ENCODE data around the gene GGTA1. TPM values are rescaled to one million over a fixed set of nuclear protein-coding genes. Genes with fewer than 3 reads are reported as not detected.
A peak's percentile ranks its signal among the peaks of the same experiment; 100 is the strongest.

Gene GGTA1
- total RNA-seq, 1 experiment from 2014 or later = not detected

DNA sequence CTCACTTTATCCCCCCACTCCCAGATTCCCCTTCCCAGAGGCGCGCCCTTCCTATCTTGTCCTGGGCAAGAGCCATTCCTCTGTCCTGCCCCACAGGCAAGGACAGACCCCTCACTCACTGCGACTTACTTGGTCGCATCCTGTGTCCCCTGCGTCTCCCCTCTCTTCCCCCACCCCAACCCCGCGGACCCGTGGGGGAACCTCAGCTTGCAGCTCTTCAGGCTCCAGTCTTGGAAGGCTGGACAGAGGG lies 542 bp downstream of the GGTA1 start:
- DNase-seq (ENCODE audit: low read depth) = no peak

DNA sequence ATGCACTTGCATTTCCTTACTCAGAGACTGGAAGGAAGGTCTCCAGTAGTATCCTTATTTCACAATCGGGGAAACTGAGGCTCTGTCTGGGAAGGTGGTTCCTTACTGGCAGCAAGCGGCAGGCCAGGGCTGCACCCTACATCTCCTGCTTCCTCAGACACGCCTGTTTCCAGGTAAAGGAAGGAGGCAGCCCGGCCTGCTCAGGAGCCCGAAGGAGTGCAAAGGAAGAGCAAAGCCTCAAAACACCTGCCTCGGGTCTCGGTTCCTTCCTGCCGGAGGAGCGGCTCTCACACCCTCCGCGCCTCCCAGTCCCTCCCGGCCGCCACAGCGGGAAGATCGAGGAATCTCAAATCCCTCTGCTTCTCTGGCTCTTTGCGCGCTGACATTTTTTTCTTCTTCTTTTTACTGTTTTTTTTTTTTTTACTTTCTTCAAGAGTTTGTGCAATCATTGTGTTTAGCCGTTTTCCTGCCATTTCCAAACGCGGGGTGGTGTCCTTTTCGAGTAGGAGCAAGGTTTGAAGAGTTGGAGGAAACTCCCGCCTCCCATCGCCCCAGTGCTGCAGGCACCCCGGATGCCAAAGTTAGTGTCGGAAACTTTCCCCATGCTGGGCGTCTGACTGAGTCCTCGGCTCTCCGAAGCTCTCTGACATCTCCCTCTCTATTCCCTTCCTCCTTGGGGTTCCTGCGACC lies 1.0 kb downstream of the GGTA1 start:
- DNase-seq (ENCODE audit: low read depth) = peak; percentile 34

DNA sequence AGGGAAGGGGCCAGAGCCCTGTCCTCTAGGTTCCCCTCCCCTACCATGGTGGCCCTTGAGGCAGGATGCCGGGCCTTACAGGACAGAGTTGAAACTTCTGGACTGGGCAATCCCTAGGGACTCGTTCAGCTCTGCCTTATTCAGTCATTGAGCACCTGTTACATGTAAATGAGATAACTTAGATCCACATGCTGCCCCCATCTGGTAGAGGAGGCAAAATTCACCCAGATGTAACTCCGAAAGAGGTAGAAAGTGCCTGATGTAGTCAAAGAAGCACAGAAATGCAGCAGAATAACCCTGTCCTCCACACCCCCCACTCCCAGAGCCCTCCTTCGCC lies 1.5 kb downstream of the GGTA1 start:
- DNase-seq (ENCODE audit: low read depth) = peak; percentile 77

DNA sequence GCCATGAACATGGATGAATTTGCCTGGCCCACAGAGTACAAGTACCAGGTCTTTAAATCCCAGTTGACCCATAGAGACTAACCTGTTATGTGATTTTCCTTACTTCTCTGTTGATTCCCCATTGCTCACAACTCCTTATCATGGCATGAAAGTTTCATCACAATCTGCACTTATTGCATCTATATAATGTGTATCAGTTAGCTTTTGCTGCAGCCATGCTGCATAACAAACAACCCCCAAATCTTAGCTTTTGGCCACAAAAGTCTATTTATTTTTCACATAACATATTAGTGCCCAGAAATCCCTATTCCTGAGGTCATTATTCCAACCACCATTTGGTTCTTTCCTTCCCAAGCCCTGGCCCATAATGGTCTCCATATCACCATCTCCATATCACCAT lies 3.7 kb downstream of the GGTA1 start:
- DNase-seq (ENCODE audit: low read depth) = no peak

DNA sequence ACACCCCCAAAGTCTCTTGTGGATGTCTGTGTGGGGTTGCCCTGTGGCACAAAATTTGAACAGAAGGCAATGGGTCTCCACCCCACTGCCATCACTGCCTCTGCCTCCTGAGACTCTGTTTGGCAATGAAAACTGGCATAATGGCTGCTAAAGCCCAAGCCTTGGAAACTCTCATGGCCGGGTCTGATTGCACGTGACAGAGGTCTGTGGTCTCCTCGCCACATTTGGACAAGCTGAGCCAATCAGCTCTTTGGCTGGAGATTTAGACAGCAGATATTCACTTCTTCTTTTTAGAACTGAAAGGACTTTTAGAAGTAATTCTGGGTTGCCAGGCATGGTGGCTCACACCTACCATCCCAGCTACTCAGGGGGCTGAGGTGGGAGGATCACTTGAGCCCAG lies 5.5 kb downstream of the GGTA1 start:
- no peak for DNase-seq (ENCODE audit: low read depth)

DNA sequence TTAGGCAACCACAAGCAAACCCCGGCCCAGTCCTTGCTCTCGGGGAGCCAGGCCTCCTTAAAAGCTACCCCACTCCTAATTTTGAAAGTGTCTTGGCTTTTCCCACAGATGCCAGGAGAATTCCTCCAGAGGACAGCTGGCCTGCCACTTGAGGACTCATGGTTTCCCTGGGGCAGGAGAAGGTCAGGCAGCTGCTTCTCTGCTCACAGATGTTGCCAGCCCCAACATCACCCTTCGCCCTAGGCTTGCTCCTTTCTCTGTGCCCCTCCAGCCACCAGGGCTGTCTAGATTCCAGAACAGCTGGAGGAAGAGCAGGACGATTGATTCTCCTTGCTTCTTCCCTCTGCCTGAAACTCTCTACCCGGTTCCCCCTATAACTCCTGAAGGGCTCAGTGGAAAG lies 8.5 kb downstream of the GGTA1 start:
- no peak for DNase-seq (ENCODE audit: low read depth)

DNA sequence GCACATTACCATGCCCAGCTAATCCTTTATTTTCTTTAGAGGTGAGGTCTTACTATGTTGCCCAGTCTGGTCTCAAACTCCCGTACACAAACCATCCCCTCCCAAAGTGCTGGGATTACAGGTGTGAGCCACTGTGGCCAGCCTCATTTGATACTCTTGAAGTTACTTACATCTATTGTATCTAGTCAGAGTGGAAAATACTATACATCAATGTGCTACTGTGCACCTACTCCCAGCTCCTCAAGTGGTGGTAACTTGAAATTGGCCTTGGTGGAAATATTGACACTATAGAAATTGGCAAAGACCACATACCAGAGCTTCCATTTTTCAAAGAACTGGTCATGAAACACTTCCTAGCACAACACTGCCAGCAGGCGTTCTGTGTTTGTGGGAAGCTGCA lies 10.3 kb downstream of the GGTA1 start:
- DNase-seq (ENCODE audit: low read depth) = no peak

DNA sequence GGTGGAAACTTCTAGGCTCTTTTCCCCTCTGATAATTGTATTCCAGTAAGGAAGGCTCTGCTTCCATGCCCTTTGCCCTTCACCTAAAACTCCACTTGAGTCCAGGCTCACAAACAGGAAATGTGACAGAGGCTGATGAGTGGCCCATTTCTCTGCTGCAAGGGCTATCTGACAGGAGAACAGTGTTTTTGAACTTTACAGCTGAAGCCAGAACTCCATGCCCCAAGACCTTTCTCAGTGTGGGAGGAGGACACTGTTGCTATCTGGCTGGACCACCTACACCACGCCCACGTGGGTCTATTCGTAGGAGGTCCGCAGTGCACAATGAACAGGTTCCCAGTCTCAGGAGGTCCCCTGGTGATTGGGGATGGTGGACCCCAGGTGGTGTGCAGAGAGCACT lies 13.6 kb downstream of the GGTA1 start:
- DNase-seq (ENCODE audit: low read depth) = no peak

DNA sequence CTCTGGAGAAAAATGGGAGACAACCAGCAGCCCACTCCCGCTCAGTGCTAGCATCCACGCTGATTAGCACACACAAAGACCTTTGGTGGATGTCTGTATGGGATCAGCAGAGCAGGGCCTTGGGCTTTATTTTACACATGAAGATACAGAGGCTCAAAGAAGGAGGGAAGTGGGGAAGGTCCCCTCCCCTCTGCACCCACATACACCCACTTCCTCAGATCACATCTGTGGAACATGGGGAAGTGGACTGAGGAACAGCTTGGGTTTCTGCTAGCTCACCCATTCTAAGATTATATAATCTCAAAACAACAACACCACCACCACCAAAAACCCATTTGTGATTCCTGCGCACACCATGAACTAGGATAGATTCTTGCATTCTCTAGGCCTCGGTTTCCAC lies 14.0 kb downstream of the GGTA1 start:
- no peak for DNase-seq (ENCODE audit: low read depth)

DNA sequence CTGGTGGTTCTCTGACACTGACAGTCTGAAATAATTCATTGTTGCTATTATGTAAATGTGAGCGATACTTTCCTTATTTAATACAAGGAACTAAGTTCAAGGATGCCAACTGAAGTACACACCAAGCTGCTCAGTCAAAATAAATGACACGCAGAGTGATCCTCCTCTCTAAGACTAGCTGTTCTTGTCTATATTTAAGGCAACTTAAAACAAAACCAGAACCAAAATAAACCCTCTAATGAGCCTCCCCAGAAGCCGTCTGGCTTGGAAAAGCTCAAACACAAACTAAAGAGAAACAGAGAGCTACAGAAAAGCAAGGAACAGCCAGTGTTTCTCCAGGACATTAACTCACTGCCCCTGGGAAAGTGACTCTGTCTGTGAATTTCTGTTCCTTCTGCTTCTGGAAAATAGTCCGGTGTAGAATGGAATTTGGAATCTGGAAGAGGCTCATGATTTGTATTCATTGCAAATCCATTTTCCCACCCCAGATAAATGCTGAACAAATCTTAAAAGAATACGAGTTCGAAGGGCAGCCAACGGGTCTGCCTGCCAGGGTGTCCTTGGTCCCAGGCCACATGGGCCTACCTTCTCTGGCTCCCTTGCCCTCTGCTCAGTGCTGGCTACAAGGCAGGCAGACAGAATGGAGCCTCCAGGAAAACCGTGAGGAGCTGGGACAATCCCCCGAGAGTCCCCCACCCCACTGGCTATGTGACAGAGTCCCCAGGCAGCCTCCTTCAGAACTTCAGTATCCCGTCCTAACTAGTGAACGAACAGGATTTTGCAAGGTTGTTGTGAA lies 14.8 kb downstream of the GGTA1 start:
- no peak for DNase-seq (ENCODE audit: low read depth)

DNA sequence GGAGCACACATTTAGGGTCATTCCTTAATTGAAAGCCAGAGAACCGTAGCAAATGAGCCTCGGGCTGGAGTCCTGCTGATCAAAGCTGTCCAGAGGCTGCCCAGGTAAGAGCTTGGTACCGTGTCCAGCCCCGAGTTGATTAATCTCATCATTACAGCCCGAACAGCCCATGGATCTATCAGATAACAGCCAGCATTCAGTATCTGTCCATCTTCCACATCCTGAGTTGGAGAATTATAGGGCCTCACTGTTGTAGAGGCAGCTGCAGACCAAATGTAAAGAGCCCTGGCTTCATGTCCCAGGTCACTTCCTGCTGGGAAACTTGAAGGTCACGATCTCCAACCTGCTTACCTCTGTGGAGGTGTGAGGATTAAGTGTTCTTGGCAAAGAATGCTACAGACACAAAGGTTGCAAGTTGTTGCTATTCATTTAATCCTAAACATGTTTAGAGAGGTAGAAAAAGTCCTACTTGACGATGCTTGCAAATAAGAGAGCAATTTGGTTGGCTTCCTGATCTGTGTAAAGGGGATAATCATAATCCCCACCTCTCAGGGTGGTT lies 16.1 kb downstream of the GGTA1 start:
- DNase-seq (ENCODE audit: low read depth) = no peak

DNA sequence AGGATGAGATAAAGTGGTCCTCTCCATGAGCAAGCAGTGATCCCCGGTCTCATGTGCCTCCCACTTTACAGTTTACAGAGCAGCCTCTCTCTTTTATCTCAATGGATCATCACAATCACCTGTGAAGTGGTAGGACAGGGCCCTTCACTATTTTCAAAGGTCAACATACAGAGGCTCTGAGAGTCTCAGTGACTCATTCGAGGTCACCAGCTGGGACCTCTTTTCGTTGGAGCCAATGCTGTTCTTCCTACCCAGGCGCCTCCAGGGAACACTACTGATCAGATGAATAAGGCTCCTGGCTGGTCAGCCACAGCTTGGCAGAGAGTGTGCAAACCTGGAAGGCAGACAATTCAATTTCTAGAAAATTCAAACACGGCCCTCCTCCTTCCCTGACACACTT lies 16.6 kb downstream of the GGTA1 start:
- DNase-seq (ENCODE audit: low read depth) = peak; percentile 49

DNA sequence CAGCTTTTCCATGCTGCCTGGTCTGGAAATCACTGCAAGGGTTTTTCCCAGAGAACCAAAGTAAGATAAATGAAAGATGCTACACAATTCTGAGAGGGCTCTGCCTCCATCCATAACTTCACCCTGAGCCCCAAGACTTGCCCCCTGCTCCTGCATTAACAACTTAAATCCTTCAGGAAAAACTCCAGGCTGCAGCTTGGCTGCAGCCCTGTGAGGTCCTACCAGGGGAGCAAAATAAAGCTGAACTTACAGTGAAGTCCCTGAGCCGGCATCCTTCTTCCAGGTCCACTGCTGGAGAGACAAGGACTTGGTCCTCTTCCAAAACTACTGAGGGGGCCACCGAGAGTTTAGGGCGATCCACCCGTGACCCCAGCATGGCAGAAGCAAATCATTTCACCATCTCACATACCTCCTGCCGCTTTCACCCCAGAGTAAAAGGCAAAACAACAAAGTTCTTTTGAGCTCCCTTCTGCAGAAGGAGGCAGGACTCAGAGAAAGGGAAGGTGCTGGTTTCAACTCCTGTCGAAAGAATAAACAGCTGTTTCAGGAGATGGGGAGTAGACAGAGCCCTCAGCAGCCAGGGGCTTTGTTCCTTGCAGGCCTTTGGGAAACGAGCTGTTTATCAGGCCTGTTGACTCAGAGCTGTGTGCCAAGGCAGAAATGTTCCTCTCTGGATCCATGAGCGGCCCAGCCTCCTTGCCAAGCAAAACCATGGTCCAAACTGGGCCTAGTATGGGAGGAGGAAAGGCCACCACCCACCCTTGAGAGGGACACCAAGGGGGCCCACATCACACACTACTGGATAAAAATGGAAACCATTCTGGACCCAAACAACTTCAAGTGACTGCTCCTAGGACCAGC lies 20.6 kb downstream of the GGTA1 start:
- DNase-seq (ENCODE audit: low read depth) = no peak

DNA sequence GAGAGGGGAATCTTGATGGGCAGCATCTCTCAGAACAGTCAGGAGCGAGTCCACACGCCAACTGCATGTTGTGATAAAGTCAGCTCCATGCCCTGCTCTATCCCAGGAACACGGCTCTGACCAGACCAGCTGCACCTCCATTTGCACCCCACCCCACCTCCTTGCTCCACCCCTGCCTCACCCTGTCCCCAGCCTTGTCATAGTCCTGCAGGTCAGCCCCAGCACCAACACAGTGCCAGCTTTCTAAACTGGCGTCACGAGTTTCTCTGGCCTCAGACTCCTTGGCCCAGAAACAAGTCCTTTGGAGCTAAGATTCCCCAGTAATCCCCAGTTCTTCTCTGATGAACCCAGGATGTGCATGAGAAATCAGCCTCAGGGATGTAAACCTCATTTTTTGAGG lies 23.5 kb downstream of the GGTA1 start:
- no peak for DNase-seq (ENCODE audit: low read depth)

DNA sequence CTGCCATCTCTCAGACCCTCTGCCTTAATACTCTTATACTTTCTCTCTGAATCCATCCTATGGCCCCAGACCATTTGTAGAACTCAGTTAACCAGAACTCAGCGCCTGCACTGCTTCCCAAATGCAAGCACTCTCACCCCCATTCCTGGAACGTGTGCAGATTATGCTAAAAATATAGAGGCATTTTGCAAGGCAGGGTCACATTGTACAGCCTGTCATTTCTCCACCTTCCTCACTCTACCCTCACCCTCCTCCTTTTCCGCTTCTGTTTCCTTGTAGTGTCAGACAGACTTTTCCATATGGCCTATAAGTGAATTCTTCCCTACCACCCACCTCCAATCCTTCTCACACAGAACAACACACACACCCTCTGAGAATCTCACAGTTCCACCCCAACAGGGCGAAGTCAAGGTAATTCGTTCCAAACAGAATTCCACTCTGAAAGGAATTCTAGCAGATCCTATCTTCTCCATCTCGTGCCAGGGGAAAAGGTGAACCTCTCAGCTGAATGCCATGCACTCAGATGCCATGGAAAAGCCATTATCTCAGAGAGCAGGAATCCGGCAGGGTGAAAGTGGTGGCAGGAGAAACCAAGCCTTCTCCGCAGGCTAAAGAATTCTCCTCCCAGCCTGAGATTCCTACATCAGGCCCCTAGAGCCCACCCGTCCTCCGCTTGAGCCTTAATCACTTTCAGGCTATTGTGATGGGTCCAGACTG lies 25.3 kb downstream of the GGTA1 start:
- peak; percentile 23 for DNase-seq (ENCODE audit: low read depth)

DNA sequence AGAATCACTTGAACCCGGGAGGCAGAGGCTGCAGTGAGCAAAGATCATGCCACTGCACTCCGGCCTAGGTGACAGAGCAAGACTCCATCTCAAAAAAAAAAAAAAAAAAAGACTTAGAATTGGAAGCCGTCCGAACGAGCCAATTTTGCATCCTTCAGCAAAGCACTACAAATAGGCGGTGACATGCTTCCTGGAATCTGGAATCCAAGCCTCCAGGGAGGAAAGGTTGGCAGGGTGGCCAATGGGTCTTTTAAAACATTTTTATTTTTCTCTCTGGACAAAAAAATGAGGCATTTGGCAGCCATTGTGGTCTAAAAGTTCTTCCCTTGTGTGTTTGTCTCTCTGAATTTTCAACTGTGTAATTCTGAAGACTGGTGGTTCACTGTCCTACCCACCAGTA lies 26.4 kb downstream of the GGTA1 start:
- DNase-seq (ENCODE audit: low read depth) = no peak

DNA sequence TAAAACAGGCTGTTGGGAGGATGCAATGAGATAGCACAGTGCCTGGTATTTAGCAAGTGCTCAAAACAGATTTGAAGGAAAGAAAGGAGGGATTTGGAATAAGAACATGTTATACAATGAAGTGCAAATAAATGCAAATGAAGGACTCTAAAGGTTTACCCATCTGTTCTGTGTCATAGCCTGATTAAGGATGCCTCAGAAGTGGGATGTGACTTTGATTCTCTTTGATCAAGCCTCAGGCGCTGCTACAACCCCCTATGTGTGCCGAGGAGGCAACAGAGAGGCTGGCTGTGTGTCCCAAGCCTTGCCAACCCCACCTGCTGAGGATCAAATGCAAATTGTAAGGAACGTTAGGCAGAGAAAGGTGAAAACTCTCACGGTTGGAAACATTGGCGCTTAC lies 27.2 kb downstream of the GGTA1 start:
- DNase-seq (ENCODE audit: low read depth) = no peak

DNA sequence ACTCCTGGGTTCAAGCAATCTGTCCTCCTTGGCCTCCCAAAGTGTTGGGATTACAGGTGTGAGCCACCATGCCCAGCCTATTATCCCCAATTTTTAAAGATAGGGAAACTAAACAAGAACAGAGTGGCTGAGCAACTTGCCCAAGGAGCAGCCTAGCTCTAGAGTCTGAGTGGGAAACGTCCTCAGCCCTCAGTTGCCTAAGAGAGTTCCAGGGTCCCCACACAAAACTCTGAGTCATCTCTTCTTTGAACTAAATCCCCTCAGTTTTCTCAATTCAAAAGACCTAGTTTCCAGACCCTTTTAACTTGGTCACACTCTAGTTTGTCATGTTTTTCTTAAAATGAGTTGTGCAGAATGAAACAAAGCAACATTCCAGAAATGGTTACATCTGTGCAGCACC lies 33.5 kb downstream of the GGTA1 start:
- DNase-seq (ENCODE audit: low read depth) = no peak

DNA sequence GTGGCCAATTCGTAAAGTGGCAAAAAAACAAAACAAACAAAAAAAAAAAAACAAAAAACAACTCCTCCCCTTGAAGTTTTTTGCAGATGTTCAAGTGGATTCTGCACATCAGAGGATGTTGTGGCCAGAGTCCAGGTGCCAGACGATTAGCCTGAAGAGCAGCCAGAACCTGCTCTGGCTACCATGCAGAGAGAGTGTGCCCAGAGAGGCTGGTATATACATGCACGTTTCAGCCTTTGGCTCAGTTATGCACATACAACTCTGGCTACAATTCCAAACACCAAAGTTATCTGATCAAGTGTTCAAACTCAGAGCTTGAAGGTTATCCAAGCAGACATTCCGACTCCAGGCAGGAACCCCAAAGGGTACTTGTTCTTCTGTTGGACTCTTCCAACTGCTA lies 34.7 kb downstream of the GGTA1 start:
- DNase-seq (ENCODE audit: low read depth) = no peak

DNA sequence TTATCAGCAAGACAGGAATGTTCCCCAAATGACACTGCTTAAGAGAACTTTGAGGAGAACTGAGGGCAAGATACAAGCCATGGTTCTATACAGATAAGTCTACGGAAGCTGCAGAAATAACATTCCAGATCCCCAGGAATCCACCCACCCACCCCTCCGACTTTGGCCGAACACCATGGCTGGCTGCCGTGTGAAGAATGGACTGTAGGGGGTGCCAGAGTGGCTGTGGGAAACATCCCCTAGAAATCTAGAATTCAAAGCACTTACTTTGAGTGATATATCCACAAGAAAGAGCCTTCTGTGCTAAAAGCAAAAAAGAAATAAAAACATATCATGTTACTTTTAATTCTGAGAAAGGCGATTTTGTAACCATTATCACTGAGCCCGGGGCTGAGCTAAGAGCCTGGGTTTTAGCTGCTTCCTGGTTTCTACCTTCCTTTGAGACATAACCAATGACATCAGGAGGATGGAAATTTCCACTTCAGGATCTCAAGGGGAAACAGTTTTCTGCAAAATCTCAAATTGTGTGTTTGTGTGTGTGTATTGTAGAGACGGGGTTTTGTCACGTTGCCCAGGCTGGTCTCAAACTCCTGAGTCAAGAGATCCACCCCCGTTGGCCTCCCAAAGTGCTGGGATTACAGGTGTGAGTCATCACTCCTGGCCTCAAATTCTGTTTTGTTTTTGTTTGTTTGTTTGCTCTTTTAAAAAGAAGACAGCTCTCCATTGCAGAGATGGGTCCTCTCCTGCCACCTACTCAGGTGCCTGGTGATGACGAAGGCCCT lies 36.4 kb downstream of the GGTA1 start:
- peak; percentile 38 for DNase-seq (ENCODE audit: low read depth)

DNA sequence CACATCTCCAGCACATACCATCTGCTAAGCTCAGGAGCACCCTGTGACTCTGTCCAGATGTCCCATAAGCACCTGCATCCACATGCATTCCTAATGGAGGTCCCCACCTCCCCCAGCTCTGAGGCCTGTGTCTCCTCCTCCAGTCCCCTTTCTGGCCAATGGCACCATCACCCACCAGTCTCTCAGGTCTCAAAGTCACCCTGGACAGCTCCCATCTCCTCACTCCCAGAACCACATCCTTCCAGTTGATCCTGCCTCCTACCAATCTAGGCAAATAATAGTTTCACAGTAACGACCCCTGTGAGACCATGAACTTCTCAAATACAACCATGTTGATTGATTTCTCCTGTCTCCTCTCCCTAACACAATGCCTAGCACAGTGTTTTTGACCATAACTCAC lies 40.1 kb downstream of the GGTA1 start:
- no peak for DNase-seq (ENCODE audit: low read depth)
